Activated CD4-positive, alpha-beta T cell treated with anti-CD3 and anti-CD28 coated beads, Interleukin-2, amount 50 U/mL, for 16 hours (primary cell): ENCODE results near the gene VAMP8.
A peak's percentile ranks its signal among the peaks of the same experiment; 100 is the strongest.
"Not testable (repeated sequence)": the region's sequence is repeated elsewhere in the genome, so short reads cannot be mapped to it uniquely, and the experiment has no call there.

Source experiments
- DNase-seq: peaks from one replicate; pipeline ENCODE4 v3.0.0-alpha.2; 2020

VAMP8 gene

GRCh38 chr2:85577386-85578242, at the start of gene VAMP8:
Gene VAMP8, plus strand, starts transcription at chr2:85577586. Its CDS starts 61 bp downstream, at chr2:85577647.
- DNase-seq = peak; percentile 59

GRCh38 chr2:85527787-85528186, 49.6 kb upstream of the VAMP8 start:
- no peak for DNase-seq

GRCh38 chr2:85528355-85528754, 49.0 kb upstream of the VAMP8 start:
- DNase-seq = no peak

GRCh38 chr2:85529809-85530208, 47.6 kb upstream of the VAMP8 start:
- no peak for DNase-seq

- DNase-seq = no peak
These were observed 45.8 kb upstream of the VAMP8 start for GRCh38 chr2:85531589-85531988.

- no peak for DNase-seq
These were observed 43.3 kb upstream of the VAMP8 start for GRCh38 chr2:85534099-85534498.

- DNase-seq = no peak
These were observed 42.5 kb upstream of the VAMP8 start for GRCh38 chr2:85534881-85535280.

- no peak for DNase-seq
These were observed 40.9 kb upstream of the VAMP8 start for GRCh38 chr2:85536479-85536878.

- DNase-seq = no peak
These were observed 39.5 kb upstream of the VAMP8 start for GRCh38 chr2:85537600-85538506.

GRCh38 chr2:85538507-85539360, 38.7 kb upstream of the VAMP8 start, which contains the start of gene MAT2A:
Gene MAT2A, plus strand, starts transcription at chr2:85539168. Its CDS starts 120 bp downstream, at chr2:85539288.
- DNase-seq = peak; percentile 94

GRCh38 chr2:85539361-85540132, 37.8 kb upstream of the VAMP8 start:
- peak; percentile 83 for DNase-seq

- no peak for DNase-seq
These were observed 37.2 kb upstream of the VAMP8 start for GRCh38 chr2:85540133-85540648.

GRCh38 chr2:85541262-85541661, 36.1 kb upstream of the VAMP8 start:
- DNase-seq = no peak

GRCh38 chr2:85541753-85542457, 35.5 kb upstream of the VAMP8 start:
- no peak for DNase-seq

GRCh38 chr2:85542777-85543176, 34.6 kb upstream of the VAMP8 start:
- no peak for DNase-seq

GRCh38 chr2:85544254-85544691, 33.1 kb upstream of the VAMP8 start:
- not testable (repeated sequence) for DNase-seq

GRCh38 chr2:85544915-85545779, 32.2 kb upstream of the VAMP8 start:
- not testable (repeated sequence) for DNase-seq

- no peak for DNase-seq
These were observed 31.6 kb upstream of the VAMP8 start for GRCh38 chr2:85545780-85546240.

GRCh38 chr2:85547089-85547858, 30.1 kb upstream of the VAMP8 start:
- DNase-seq = no peak
